Tibial artery (tissue), 4 donors: ENCODE data around the gene RPL36AL.
"Not testable (repeated sequence)": the region's sequence is repeated elsewhere in the genome, so short reads cannot be mapped to it uniquely, and the experiment has no call there.

Source experiments
- DNase-seq, 2 donors: peaks; one replicate each; pipeline ENCODE4 v3.0.0-alpha.2; 2019
- H3K27ac ChIP-seq, 2 donors: fragments of 200-600 bp; sonication (generic) in 1 of 2; 1 replicate in 1 of 2; 2 replicates in 1 of 2; pipeline ENCODE4 v1.5.1; 2018 to 2019; ENCODE audit warnings: mild to moderate bottlenecking in 1 of 2
- H3K27me3 ChIP-seq, 2 donors: fragments of 200-600 bp; sonication (generic) in 1 of 2; one replicate each; pipeline versions ENCODE4 v1.5.1 to v1.6.0; 2016 to 2019
- H3K36me3 ChIP-seq, 3 donors: fragments of 200-600 bp; sonication (generic) in 2 of 3; one replicate each; pipeline ENCODE4 v1.5.1; 2016 to 2019; ENCODE audit warnings: mild to moderate bottlenecking in 2 of 3
- H3K4me1 ChIP-seq, 4 donors: fragments of 200-600 bp; sonication (generic) in 2 of 4; 1 replicate in 3 of 4; 2 replicates in 1 of 4; pipeline ENCODE4 v1.5.1; 2016 to 2019
- H3K4me3 ChIP-seq, 2 donors: fragments of 200-600 bp; sonication (generic) in 1 of 2; 1 replicate in 1 of 2; 2 replicates in 1 of 2; pipeline ENCODE4 v1.5.1; 2018 to 2019; ENCODE audit warnings: mild to moderate bottlenecking in 2 of 2
- H3K9me3 ChIP-seq, 3 donors: fragments of 200-600 bp; sonication (generic) in 1 of 3; one replicate each; pipeline ENCODE4 v1.5.1; 2016 to 2019
- CTCF ChIP-seq, 2 experiments: fragments of 200-600 bp in 1 of 2; fragments of 450-650 bp in 1 of 2; IDR thresholded peaks; one replicate each; pipeline ENCODE4 v1.5.1; 2017 to 2019; ENCODE audit warnings: antibody characterized with exemption in 2 of 2, mild to moderate bottlenecking in 1 of 2, moderate library complexity in 1 of 2
- intact Hi-C: fragments of 100-400 bp; cut with DNase I; formaldehyde crosslinking; loops from one replicate; pipeline ENCODE4 v1.15.0; 2023; ENCODE audit warnings: low total_unique reads

RPL36AL gene

GRCh38 chr14:49586673-49587460, 33.6 kb downstream of the RPL36AL start:
- intact Hi-C loops = no loop called here

DNA sequence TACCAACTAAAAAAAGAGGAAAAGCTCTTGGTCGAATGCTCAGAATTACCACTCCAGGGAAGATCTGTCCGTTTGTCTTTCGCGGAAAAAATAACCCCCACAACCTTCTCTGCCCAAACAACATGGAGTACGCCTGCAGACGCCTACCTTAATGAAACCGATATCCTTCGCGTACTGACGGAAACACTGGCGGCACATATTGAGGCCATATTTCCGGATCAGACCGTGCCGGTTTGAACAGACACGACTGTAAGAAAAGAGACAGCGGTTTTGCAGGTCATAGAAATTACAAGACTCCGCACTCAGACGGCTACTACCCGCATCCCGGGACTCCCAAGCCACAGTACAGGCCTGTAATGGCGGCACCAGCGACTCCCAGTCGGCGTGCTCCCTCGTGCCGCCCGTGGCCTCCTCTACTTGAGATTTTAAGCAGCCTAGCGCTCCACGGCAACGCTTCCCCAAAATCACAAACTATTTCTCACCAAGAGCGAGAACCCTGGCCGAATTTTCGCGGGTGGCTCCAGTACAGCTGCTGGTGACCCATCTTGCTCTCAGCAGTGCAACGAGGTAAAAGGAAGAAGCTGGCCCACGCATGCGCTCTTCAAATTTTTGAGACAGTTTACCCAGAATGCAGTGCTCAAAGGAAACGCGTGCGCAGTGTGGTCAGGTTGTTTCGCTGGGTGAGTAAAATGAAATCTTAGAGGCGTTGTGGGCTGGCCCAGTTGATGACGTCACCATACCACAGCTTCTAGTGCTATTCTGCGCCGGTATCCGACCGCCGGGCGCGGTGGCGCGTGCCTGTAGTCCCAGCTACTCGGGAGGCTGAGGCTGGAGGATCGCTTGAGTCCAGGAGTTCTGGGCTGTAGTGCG, 34.4 kb downstream of the RPL36AL start, which contains the start of gene RPS29:
Gene RPS29, minus strand, starts transcription at position 578 of the 870 bp plus-strand sequence. Its CDS starts 34 bp downstream, at position 544.
- H3K27ac ChIP-seq = peak within 1 kb of the TSS; percentile 81 to 89
- peaks cover 0 to 25% (median 16%) of the 10 kb centered on the region in 4 donors for H3K4me1 ChIP-seq
- intact Hi-C loops = no loop called here
- H3K9me3 ChIP-seq = no peaks in the 10 kb centered on the region
- DNase-seq = peak; percentile 98 to 99
- TF ChIP-seq CTCF (IDR thresholded peaks at IDR 0.05) = no peak
- H3K27me3 ChIP-seq = no peaks in the 10 kb centered on the region
- peaks cover 7 to 29% (median 22%) of the 10 kb centered on the region in 3 donors for H3K36me3 ChIP-seq
- peak within 1 kb of the TSS; percentile 74 to 96 for H3K4me3 ChIP-seq

More at GRCh38 chr14:49586673-49587460, 33.6 kb downstream of the RPL36AL start:
- H3K9me3 ChIP-seq = no peaks in the 10 kb centered on the region
- H3K4me3 ChIP-seq = peak overlapping the region; percentile 74 to 96
- H3K27me3 ChIP-seq = no peaks in the 10 kb centered on the region
- peaks cover 0 to 25% (median 16%) of the 10 kb centered on the region in 4 donors for H3K4me1 ChIP-seq
- TF ChIP-seq CTCF (IDR thresholded peaks at IDR 0.05) = peak; percentile 77 to 80
- no peak for DNase-seq
- H3K27ac ChIP-seq = peak overlapping the region; percentile 81 to 89
- peaks cover 7 to 25% (median 22%) of the 10 kb centered on the region in 3 donors for H3K36me3 ChIP-seq

GRCh38 chr14:49584981-49585640, 35.3 kb downstream of the RPL36AL start:
- Histone ChIP-seq H3K27ac (peak overlapping the region in 1 of 2 donors; percentile 81), H3K36me3 (peaks cover 7 to 29% (median 22%) of the 10 kb centered on the region in 3 donors), H3K4me1 (peaks cover 0 to 25% (median 16%) of the 10 kb centered on the region in 4 donors), H3K4me3 (peak overlapping the region; percentile 74 to 96)
- H3K27me3 ChIP-seq, DNase-seq, intact Hi-C loops, H3K9me3 ChIP-seq: not testable (repeated sequence)

- H3K4me3 ChIP-seq = no peak overlapping the region
- no peak for TF ChIP-seq CTCF (IDR thresholded peaks at IDR 0.05)
- no peak for DNase-seq
Observed at GRCh38 chr14:49584058-49584457, 36.4 kb downstream of the RPL36AL start.

GRCh38 chr14:49583629-49584028, 36.8 kb downstream of the RPL36AL start:
- H3K27me3 ChIP-seq = no peaks in the 10 kb centered on the region
- H3K27ac ChIP-seq = no peak overlapping the region
- no peak overlapping the region for H3K4me3 ChIP-seq
- intact Hi-C loops = no loop called here
- no peaks in the 10 kb centered on the region for H3K9me3 ChIP-seq
- H3K36me3 ChIP-seq = peaks cover 7 to 29% (median 22%) of the 10 kb centered on the region in 3 donors
- TF ChIP-seq CTCF (IDR thresholded peaks at IDR 0.05) = no peak
- H3K4me1 ChIP-seq = peaks cover 0 to 25% (median 16%) of the 10 kb centered on the region in 4 donors
- DNase-seq = no peak

More at GRCh38 chr14:49584058-49584457, 36.4 kb downstream of the RPL36AL start:
- H3K36me3 ChIP-seq = peaks cover 7 to 29% (median 22%) of the 10 kb centered on the region in 3 donors
- no peaks in the 10 kb centered on the region for H3K9me3 ChIP-seq
- peaks cover 0 to 25% (median 16%) of the 10 kb centered on the region in 4 donors for H3K4me1 ChIP-seq
- no peak overlapping the region for H3K27ac ChIP-seq
- no peaks in the 10 kb centered on the region for H3K27me3 ChIP-seq
- intact Hi-C loops = no loop called here
